Esophagus muscularis mucosa (tissue), 3 donors: ENCODE measurements around the gene SLC45A1.

Experiments
- CTCF ChIP-seq, 3 experiments: fragments of 200-600 bp in 2 of 3; fragments of 450-650 bp in 1 of 3; sonication (generic) in 2 of 3; IDR thresholded peaks; one replicate each; pipeline ENCODE4 v1.5.1; 2017 to 2019; ENCODE audit warnings: antibody characterized with exemption in 3 of 3, mild to moderate bottlenecking in 2 of 3, moderate library complexity in 1 of 3
- POLR2A ChIP-seq: fragments of 450-650 bp; IDR thresholded peaks from one replicate; pipeline ENCODE4 v1.6.1; 2017; ENCODE audit warnings: antibody characterized with exemption, moderate library complexity, mild to moderate bottlenecking, low read depth
- POLR2AphosphoS5 ChIP-seq, 2 donors: sonication (generic); formaldehyde crosslinking; IDR thresholded peaks; one replicate each; pipeline ENCODE4 v1.6.1; 2017; ENCODE audit warnings: antibody characterized with exemption in 2 of 2

GRCh38 chr1:8348777-8349472, 31.0 kb downstream of the SLC45A1 start:
- TF ChIP-seq POLR2A (no peak), CTCF (IDR thresholded peaks at IDR 0.05) (peak; percentile 85 to 95 (median 94)), POLR2AphosphoS5 (IDR thresholded peaks at IDR 0.05) (peak; percentile 18 to 46)
